ENCODE results near the gene TMEM219. TPM values are rescaled to one million over a fixed set of nuclear protein-coding genes. Genes with fewer than 3 reads are reported as not detected.

TMEM219 gene
- total RNA-seq, 1 donor from 2014 or later: 63.2 TPM

DNA sequence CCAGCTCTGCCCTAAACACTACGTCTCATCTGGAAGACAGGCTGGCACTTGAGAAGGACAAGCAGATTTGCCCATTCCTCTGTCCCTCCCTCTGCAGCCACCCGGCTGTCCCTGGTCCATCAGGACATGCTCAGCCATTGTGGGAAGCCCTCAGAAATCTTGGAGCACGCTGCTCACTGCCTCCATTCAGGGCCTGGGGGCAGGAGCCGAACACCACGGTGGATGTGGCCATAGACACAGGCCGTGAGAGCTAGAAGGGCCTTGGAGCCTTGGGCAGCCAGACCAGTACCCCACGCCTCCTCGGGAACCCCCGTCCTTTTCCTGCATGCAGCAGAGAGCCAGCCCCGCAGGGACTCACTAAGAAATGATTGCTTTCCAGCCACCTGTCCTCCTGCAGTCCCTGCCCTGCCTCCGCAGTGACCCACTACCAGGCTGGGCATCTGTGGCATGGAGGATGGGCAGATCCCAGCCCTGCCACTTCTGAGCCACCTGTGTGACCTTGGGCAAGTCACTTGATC, 45.6 kb downstream of the TMEM219 start:
- Histone ChIP-seq H3K27me3 (ENCODE audit: low read depth) (peaks cover 46% of the 10 kb centered on the region), H3K4me3 (no peak overlapping the region), H3K9me3 (replicated peaks) (no peaks in the 10 kb centered on the region), H3K27ac (replicated peaks) (no peak overlapping the region), H3K36me3 (no peaks in the 10 kb centered on the region), H3K4me1 (peaks cover 29% of the 10 kb centered on the region)
- TF ChIP-seq, protein P1, sequence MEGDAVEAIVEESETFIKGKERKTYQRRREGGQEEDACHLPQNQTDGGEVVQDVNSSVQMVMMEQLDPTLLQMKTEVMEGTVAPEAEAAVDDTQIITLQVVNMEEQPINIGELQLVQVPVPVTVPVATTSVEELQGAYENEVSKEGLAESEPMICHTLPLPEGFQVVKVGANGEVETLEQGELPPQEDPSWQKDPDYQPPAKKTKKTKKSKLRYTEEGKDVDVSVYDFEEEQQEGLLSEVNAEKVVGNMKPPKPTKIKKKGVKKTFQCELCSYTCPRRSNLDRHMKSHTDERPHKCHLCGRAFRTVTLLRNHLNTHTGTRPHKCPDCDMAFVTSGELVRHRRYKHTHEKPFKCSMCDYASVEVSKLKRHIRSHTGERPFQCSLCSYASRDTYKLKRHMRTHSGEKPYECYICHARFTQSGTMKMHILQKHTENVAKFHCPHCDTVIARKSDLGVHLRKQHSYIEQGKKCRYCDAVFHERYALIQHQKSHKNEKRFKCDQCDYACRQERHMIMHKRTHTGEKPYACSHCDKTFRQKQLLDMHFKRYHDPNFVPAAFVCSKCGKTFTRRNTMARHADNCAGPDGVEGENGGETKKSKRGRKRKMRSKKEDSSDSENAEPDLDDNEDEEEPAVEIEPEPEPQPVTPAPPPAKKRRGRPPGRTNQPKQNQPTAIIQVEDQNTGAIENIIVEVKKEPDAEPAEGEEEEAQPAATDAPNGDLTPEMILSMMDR (IDR thresholded peaks at IDR 0.05; ENCODE audit: borderline replicate concordance): no peak
- DNase-seq: no peak
- intact Hi-C loops (cut with micrococcal nuclease): no loop called here

DNA sequence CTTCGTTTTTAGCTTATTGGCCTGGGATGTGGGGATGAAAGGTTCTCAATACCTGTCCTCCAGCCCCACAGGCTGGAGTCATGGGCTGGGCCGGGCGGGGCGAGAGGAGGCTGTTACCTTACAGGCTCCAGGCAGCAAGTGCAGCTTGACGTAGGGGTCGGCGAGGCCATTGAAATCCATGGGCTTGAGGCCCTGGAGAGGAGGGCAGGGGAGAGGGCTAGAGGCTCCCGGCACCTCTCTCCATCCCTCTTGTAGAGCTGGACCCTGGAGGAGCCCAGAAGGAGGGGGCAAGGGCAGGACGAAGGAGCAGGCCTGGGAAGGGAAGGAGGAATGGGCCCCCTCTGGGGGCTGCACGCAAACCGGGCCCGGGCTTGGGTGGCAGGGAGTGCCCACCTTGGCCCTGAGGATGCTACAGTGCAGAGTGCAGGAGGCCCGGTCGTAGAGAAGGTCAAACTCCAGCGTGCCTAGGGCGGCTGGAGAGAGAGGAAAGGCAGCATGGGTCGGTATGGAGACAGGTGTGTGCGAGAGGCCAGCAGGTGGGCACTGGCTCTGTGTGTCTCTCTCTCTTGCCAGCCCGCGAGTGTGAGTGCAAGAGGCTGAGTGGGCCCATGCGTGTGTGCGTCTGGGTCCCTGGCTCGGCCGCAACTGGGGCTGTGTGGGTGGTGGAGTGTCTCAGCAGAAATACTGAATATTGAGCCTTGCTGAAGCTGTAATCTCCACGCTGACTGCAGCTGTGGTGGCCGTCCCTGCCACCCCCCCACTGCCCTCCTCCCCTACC, 47.4 kb downstream of the TMEM219 start:
- peaks cover 29% of the 10 kb centered on the region for H3K4me1 ChIP-seq
- TF ChIP-seq, protein P1 (IDR thresholded peaks at IDR 0.05; ENCODE audit: borderline replicate concordance): no peak
- no peak for DNase-seq
- H3K27ac ChIP-seq (replicated peaks): no peak overlapping the region
- intact Hi-C loops (cut with micrococcal nuclease): no loop called here
- H3K4me3 ChIP-seq: no peak overlapping the region
- no peaks in the 10 kb centered on the region for H3K36me3 ChIP-seq
- peaks cover 54% of the 10 kb centered on the region for H3K27me3 ChIP-seq (ENCODE audit: low read depth)
- no peaks in the 10 kb centered on the region for H3K9me3 ChIP-seq (replicated peaks)

DNA sequence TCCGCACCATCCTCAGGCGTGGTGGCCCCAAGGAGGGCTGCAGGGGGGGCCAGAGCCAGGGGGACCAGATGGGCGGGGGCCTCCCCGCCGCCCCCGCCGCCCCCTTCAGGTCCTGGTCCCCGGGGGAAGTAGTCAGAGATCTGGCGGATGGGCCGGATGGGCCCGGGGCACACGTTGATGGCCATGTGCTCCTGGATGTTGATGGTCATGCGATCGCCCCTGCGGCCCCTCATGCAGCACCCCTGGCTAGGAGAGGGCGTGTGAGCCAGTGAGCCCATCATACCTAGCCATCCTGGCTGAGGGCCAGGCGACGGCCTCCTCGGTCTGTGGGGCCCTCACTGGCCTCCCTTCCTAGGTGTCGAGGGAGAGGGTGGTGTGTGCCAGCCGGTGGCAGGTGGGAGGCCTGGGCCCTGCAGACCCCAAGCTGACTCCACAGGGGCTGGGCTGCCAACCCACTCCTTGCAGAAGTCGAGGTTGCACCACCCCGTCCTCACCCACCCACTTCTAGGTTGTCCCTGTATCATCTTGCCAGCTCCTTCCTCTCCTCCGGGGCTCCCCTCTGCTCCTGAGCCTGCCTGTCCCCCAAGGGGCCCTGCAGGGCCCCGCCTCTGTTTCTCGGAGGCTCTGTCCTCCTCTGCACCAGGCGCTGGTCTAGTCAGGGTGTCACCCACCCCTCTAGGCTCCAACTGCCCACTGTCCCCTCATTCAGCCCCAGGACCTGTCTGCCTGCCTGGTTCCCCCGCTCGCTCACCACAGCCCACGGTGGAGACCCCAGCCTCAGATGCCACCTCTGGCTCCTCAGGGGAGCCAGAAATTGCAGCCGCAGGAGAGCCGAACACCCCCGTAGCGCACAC, 48.3 kb downstream of the TMEM219 start:
- Histone ChIP-seq H3K36me3 (no peaks in the 10 kb centered on the region), H3K27ac (replicated peaks) (no peak overlapping the region), H3K27me3 (ENCODE audit: low read depth) (peaks cover 54% of the 10 kb centered on the region), H3K9me3 (replicated peaks) (no peaks in the 10 kb centered on the region), H3K4me1 (peaks cover 29% of the 10 kb centered on the region), H3K4me3 (peak overlapping the region; percentile 60)
- TF ChIP-seq, protein P1 (IDR thresholded peaks at IDR 0.05; ENCODE audit: borderline replicate concordance): no peak
- intact Hi-C loops (cut with micrococcal nuclease): no loop called here
- no peak for DNase-seq

DNA sequence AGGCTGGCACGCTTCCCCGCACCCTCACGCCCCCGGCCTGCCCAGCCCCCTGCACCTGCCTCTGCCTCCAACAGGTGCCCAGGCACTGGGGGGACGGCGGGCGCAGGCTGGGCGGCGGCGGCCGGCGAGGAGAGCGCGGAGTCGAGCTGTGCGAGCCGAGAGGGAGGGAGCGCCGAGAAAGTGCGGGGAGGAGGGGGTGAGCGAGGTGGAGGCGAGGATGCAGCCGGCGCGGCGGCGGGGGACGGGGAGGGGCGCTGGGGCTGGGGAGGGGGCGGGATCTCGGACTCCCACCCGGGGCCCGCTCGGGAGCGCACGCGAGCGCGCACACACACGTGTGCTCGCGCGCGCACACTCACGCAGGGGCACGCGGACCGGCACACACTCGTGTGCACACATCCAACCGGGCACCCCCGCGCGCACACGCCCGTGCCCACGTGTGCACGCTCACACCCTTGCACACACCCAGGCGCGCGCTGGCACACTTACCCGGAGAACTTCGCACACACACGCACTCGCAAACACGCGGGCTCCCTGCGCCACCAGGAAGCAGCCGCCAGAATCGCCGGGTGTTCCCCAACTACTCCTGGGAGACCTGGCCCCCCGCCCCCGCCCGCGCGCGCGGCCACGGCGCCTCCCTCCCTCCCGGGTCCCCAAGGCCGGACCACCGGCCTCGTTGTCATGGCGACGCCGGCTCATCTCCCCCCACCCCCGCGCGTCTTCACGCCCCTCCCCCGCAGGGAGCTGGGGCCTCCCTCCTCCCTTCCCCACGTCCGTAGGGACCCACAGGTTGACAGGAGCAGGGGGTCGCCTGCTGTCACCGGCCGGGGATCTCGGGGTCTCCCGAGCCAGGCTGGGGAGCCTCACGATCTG, 49.2 kb downstream of the TMEM219 start, which contains the start of gene DOC2A:
DOC2A (minus strand) TSS at position 184 of the 870 bp plus-strand sequence. CDS start 805 bp downstream, outside the sequence.
- Histone ChIP-seq H3K27ac (replicated peaks) (no peak within 1 kb of the TSS), H3K36me3 (no peaks in the 10 kb centered on the region), H3K4me1 (peaks cover 20% of the 10 kb centered on the region), H3K4me3 (peak within 1 kb of the TSS; percentile 60), H3K9me3 (replicated peaks) (no peaks in the 10 kb centered on the region), H3K27me3 (ENCODE audit: low read depth) (peaks cover 54% of the 10 kb centered on the region)
- TF ChIP-seq, protein P1 (IDR thresholded peaks at IDR 0.05; ENCODE audit: borderline replicate concordance): no peak
- intact Hi-C loops (cut with micrococcal nuclease): no loop called here
- DNase-seq: no peak

Measured in left ventricle myocardium inferior (tissue), 1 donor.